HepG2 (cell line): ENCODE measurements around the gene CRADD.

Source experiments
- GMEB1 ChIP-seq: sonication (generic); formaldehyde crosslinking; IDR thresholded peaks from 2 replicates; pipeline ENCODE4 v1.5.1; 2020; ENCODE audit warnings: missing genetic modification reagents, mild to moderate bottlenecking, borderline replicate concordance
- SKIL ChIP-seq: sonication (generic); formaldehyde crosslinking; IDR thresholded peaks from 2 replicates; pipeline ENCODE4 v1.8.0; 2022; ENCODE audit warnings: missing genetic modification reagents, mild to moderate bottlenecking, moderate library complexity, borderline replicate concordance
- UBTF ChIP-seq: sonication (generic); formaldehyde crosslinking; IDR thresholded peaks from 2 replicates; pipeline ENCODE4 v1.4.0; 2020; ENCODE audit warnings: mild to moderate bottlenecking, missing genetic modification reagents
- ZNF317 ChIP-seq: sonication (generic); formaldehyde crosslinking; IDR thresholded peaks from 2 replicates; pipeline ENCODE4 v1.5.0; 2020; ENCODE audit warnings: mild to moderate bottlenecking, missing genetic modification reagents
- ZNF615 ChIP-seq: sonication (generic); formaldehyde crosslinking; IDR thresholded peaks from 2 replicates; pipeline ENCODE4 v1.5.0; 2020; ENCODE audit warnings: mild to moderate bottlenecking, missing genetic modification reagents, borderline replicate concordance

- TF ChIP-seq UBTF (CRISPR knock-in tag) (no peak), ZNF615 (CRISPR knock-in tag) (no peak), ZNF317 (CRISPR knock-in tag) (no peak), SKIL (CRISPR knock-in tag) (no peak), GMEB1 (CRISPR knock-in tag) (no peak)
These were observed 148.9 kb downstream of the CRADD start for GRCh38 chr12:93825931-93826555.
